A172 (cell line): Measurements from ENCODE around the gene THEMIS2. TPM values are rescaled to one million over a fixed set of nuclear protein-coding genes. Genes with fewer than 3 reads are reported as not detected.

Source experiments
- DNase-seq: peaks from one replicate; pipeline ENCODE4 v3.0.0-alpha.2; 2015; ENCODE audit warnings: low spot score
- total RNA-seq: library from RNA; depleted of rRNA; stranded (reverse); fragments of >200 nt; shearing (Covaris generic); gene quantifications from 2 replicates; pipeline ENCODE4 v1.2.3, GENCODE V29; 2014; rRNA removed

The THEMIS2 gene
- total RNA-seq, 1 experiment from 2014 or later: not detected

DNA sequence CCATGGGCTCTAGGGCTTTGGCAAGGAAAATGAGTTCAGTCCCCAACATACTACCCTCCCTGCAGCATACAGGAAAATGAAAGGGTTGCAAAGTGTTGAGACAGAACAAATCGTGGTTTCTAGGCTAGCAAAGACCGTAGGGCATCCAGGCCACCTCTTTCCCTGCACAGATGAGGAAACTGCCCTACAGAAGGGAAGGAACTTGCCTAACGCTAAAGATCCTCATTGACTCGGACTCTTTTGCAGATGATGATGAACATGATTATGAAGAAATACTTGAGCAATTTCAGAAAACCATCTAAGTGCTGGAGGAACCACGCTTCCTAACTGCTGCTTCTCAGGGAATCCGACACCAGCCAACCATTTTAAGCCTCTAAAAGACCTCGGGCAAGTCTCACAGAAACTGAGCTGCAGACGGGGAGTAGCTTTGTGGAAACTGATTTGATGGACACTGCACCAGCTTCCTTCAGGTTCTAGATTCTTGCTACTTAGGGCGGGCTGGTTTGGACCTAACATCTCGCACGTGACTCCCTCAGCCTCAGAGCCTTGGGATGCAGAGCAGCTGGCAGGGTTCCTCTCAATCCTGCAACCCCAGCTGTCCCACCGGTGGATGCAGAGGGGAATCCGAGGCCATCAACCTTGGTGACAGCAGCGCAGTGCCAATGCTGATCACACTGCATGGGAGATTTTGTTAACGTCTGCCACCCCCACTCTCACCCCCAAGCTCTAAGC lies 13.4 kb downstream of the THEMIS2 start:
- DNase-seq: no peak

DNA sequence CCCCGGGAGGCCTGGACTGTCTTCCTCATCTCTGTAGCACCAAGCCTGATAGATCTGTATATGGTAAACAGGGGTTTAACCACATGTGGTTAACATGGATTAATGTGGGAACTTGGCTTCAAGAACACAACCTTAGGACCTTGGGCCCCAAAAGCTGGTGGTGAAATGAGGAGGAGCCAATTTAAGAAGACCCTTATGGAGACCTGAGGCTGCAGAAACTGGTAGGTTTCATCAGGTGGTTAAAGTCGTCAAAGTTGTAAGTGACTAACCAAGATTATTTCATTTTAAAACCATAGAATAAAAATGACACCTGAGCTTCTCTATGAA lies 14.0 kb downstream of the THEMIS2 start:
- no peak for DNase-seq

DNA sequence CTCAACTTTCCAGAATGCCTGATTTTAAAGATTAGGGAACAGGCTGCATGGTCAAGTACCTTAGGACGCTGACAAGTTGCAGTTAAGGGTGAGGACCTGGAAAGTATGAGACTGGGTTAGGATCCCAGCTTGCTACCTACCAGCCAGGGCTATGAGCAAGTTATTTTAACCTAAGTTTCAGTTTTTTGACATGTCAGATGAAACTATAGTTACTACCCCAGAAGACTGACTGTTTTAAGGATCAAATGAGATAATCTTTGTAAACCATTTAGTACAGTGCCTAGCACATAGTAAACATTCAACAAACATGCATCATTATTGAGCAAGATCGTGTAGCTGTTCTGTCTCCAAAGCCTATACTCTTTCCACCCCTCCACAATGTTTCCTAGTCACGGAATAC lies 14.4 kb downstream of the THEMIS2 start:
- no peak for DNase-seq

DNA sequence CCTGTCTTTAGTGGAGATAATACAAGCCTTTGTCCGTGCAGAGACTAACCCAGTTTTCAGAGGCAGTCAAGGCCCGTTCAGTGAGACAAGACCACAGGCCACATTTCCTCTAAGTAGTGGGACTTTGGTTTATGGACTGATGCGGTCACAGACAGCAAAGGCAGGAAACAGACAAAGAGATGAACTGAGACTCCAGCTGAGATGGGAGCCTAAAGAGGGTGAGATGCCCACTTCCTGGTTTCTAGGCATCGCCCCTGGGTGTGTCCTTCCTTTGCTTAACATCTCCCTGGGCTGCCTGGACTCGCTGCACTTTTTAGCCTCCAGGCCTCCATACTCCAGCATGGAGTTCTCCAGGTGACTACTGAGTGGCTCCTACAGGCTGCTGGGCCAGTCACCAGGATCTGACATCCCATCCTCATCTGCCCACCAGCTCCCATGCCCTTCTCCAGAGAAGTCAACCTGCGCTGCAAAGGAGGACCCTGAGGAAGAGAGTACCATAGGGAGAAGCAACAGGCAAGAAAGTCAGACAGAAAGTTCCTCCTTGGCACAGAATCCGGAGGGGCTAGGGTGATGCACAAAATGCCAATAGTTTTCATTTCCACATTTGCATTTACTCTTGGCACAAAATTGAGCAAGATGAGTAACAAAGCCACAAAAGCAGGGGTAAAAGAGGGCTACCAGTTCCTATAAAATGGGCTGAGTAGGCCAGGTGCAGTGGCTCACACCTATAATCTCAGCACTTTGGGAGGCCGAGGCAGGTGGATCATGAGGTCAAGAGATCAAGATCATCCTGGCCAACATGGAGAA lies 15.1 kb downstream of the THEMIS2 start:
- DNase-seq: no peak

DNA sequence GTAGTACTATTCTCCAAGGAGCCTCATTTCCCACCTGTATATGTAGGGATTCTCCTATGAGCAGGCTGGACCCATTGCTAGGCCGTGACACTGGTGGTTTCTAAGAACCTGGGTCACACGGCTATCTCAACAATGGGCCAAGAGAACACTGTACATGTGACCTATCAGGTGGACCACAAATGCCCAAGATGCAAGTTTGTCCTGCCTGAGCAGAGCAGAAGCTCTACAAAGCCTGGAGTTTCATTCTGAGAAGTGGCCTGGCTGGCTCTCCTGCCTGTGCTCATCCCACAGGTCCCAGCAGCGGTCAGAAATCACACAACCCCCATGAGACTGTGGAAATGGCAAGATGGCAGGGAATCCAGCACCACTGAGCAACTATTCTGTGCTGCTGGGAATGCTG lies 17.2 kb downstream of the THEMIS2 start:
- no peak for DNase-seq

DNA sequence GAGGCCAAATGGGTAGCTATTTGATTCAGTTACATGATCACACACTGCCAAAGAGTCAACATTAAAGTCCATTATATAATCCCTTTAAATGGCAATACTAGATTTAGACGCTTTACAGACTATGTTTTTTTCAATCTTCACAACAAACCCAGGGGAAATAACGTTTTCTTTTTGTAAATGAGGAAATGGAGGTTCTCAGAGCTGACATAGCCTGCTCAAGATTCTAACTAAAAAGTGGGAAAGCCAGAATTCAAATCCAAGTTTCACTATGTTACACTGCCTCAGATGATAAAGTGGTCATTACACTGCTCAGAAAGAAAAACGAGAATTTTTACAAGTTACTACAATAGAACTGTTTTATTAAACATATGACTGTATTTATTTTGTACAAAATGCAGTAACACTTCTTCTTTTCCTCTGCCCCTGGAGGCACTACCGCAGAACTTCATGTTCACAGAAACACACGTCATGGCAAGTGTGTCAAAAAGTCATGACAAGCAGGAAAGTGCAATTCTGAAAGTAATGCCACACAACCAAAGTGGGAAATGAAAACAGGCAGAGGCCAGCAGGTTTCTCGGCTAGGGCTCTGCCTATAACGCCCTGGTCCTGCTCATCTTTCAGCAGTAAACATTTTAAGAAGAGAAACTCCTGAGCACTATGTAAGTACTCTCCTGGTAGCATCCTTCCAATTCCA lies 19.0 kb downstream of the THEMIS2 start:
- DNase-seq: no peak

DNA sequence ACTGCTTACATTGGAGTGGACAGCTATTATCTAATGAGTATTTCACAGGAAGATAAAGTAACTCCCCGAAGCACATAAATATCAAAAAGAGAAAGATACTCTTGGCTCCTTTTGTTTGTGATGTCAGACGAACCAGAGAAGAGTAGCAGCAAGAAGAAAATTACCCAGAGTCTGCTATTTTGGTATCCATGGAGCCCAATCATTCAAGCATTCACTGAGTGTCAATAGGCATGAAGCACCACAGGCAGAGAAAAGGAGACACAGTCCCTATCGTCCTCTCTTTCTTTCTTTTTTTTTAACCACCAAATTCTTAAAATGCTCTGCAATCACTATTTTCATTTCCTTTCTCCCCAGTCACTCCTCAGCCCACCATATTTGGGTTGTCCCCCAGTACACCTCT lies 22.2 kb downstream of the THEMIS2 start:
- no peak for DNase-seq

DNA sequence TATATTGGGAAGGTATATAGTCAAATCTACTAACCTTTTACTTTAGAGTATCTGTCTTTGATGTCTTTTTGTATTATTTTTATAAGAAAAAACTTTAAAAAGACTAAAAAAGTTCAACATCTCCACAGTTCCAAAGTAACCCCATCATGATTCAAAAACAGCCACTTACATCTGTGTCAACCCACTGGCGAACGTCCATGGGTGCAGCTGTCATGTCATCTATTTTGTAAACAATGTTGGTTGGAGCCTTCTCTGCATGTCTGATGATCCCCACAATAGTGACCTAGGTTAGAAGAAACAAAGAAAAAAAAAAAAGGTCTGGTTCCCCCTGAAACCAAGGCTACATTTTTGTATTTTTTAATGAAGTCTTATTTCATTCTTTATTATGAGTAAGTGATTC lies 34.4 kb downstream of the THEMIS2 start:
- DNase-seq: no peak

DNA sequence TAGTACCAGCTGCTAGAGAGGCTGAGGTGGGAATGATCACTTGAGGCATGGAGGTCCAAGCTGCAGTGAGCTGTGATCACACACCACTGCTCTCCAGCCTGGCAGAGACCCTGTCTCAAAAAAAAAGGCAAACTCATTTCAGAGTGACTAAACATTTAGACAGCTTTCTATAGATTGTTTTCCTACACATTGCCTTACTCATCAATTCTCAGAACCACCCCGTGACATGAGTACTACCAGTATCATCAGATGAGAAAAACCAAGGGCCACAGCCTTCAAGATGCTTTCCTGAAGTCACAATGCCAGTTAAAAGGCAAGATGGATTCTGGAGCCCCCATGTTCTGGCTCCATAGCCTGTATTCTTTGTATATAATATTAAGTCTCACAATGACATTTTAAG lies 40.1 kb downstream of the THEMIS2 start:
- no peak for DNase-seq

DNA sequence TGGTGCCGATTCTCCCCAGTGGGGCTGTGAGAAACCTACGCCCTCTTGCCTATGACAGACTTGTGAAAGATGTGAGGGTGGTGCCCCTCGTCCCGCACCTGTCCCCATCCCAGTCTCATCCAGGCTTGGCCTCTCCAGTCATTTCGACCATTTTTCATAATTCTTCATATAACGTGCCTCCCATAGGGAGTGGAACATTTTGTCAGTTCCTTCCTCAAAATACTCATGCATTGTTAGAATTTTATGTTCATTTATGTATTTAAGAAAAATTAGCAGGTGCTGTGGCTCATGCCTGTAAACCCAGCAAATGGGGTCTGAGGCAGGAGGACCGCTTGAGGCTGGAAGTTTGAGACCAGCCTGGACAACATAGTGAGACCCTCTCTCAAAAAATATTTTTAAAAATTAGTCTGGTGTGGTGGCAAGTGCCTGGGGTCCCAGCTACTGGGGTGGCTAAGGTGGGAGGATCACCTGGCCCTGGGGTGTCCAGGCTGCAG lies 42.8 kb downstream of the THEMIS2 start:
- no peak for DNase-seq

DNA sequence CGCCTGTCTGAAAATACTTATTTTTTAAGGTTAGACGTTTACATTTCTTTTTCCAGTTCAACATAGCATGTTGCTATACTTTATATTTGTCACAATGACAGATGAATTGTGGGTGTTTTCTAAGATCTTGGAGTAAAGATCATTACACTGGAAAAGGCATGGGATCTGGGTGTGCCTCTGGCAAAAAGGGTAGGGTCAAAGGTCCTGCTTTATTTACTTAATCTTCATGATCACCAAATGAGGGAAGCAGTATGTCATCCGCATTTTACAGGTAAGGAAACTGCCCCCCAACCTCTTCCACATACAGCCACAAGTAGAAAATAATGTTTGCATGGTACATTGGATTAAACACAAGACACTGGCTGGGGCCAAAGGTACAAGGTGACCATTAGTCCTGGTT lies 49.9 kb downstream of the THEMIS2 start:
- DNase-seq: no peak

DNA sequence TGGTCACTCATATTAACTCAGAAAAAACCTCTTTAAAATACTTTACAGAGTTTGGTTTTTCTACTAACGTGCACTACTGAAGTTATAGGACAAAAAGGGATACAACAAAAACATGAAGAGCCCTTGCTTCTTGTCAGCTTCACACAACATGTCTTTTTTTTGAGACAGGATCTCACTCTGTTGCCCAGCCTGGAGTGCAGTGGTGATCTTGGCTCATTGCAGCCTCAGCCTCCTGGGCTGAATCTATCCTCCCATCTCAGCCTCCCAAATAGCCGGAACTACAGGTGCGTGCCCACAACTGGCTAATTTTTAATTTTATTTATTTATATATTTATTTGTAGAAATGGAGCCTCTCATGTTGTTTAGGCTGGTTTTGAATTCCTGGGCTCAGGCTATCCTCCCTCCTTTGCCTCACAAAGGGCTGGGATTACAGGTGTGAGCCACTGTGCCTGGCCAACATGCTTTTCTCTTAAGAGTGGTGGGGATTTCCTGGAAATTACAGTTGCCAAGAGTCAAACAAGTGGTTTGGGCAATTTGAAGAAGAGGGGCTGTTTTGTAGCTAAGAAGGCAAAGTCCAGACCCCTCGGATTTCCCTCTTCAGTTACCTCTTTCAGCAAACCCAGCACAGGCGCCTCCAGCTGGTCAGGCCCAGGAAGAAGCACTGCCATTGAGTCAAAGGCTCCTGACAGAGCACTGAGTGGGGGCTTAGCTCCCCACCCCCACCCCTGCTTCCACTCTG lies 56.0 kb downstream of the THEMIS2 start:
- DNase-seq: no peak

DNA sequence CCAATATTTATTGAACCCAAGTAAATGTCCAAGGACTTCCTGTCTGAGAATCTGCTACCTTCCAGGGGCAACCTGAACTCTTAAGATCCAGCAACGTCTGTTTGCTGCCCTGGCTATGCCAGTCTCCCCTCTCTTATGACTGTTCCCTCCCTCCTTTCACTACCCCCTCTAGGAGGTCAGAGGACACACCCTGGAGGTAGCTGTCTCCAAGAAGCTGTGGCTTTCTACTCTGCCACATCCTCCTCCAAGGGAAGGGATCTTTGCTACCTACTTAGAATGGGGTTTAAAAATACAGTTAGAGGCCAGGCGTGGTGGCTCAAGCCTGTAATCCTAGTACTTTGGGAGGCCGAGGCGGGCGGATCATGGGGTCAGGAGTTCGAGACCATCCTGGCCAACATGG lies 58.8 kb downstream of the THEMIS2 start:
- no peak for DNase-seq

DNA sequence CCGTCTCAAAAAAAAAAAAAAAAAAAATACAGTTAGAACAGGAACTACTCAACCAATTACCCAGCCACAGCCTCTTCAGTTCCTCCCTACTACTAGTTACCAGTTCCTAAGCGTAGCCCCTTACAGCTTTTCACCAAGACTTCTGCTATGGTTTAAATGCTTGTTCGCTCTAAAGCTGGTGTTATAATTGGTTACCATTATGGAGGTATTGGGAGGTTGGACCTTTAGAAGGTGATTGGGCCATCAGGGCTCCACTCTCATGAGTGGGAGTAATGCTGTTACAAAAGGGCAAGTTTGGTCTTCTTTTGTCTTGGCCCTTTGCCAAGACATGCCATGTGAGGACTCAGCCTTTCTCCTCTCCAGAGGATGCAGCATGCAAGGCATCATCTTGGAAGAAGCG lies 59.4 kb downstream of the THEMIS2 start:
- DNase-seq: no peak

DNA sequence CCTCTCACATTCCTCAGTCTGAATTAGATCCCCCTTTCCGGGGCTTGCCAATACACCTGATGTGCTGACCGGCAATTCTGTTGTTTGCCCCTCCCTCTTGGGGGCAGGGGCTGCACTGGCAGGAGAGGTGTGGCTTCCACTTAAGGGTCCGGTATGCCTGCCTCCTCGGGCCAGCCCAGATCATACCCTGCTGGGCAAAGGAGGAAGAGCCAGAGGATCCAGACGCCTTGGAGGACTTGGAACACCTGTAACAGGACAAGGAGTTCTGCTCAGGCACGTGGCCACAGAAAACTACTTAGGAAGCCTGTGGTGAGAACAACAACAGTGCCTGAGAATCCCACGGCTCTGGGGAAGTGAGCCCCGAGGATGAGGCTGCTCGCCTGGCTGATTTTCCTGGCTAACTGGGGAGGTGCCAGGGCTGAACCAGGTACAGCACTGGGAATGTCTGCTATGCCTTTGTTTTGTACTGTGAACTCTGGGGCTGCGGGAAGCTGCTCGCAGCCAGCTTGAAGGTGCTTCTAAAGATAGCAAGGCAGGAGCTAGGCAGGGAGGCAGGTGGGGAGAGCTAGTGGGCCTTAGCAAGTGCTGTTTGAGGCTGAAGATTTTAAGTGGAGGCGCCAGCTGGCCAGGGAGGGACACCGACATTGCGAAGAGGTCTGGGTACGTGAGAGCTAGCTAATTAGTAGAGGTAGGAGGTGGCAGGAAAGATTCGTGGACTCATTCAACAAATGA lies 62.6 kb downstream of the THEMIS2 start, which contains the start of gene SMPDL3B:
Gene SMPDL3B (plus strand): TSS at position 183 of the 732 bp plus-strand sequence. CDS start 184 bp downstream, at position 367.
- peak; percentile 13 for DNase-seq

DNA sequence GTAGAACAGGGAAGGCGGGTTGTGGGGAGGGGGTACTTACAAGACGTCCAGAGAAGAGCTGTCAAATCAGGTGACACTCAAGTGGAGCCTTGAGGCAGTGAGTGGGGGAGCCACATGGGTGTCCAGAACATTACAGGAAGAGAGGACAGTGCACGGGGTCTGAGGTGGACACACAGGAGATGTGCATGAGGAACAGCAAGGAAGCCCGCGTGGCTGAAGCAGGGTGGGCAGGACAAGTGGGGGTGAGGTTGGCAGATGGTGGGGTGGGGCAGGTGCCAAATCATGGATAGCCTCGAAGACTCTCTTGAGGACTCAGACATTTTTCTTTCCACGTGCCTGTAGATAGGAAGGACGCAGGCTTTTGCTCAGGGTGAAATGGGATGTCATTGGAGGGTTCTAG lies 63.4 kb downstream of the THEMIS2 start:
- no peak for DNase-seq

Other genes starting within 250 kb of the THEMIS2 start
- gene FGR, start 237.4 kb upstream of the THEMIS2 start, total RNA-seq: not detected in 2 replicates
- gene IFI6, start 200.4 kb upstream of the THEMIS2 start, total RNA-seq: 24.9 and 32.0 TPM in 2 replicates
- gene FAM76A, start 146.6 kb upstream of the THEMIS2 start, total RNA-seq: 8.6 and 9.4 TPM in 2 replicates
- 18.9 and 22.8 TPM in 2 replicates for gene STX12, start 99.3 kb upstream of the THEMIS2 start, total RNA-seq
- gene PPP1R8, start 41.8 kb upstream of the THEMIS2 start, total RNA-seq: 35.6 and 37.2 TPM in 2 replicates
- gene RPA2, start 42.0 kb downstream of the THEMIS2 start, total RNA-seq: 49.0 and 60.3 TPM in 2 replicates
- gene SMPDL3B, start 62.5 kb downstream of the THEMIS2 start, total RNA-seq: 1.5 TPM in 1 of 2 replicates, not detected in the other
- gene XKR8, start 87.4 kb downstream of the THEMIS2 start, total RNA-seq: 0.96 and 2.3 TPM in 2 replicates
- 6.8 and 10.4 TPM in 2 replicates for gene EYA3, start 216.1 kb downstream of the THEMIS2 start, total RNA-seq